ENCODE results near the gene RASSF10. TPM values are rescaled to one million over a fixed set of nuclear protein-coding genes. Genes with fewer than 3 reads are reported as not detected.

Gene RASSF10
- total RNA-seq, 1 experiment from 2014 or later, result not detected

GRCh38 chr11:13009476-13009920, 382 bp downstream of the RASSF10 start:
- Histone ChIP-seq H3K9me3 (ENCODE audit: low read length) (no peaks in the 10 kb centered on the region; the same call in 1 of the 2 replicates), H2AFZ (ENCODE audit: low read length) (no peak overlapping the region), H3K27me3 (ENCODE audit: low read length) (no peaks in the 10 kb centered on the region), H3K4me1 (ENCODE audit: low read length) (no peaks in the 10 kb centered on the region), H3K9me2 (replicated peaks; ENCODE audit: insufficient read depth, low read length) (no peaks in the 10 kb centered on the region), H3K27ac (ENCODE audit: low read length) (no peak overlapping the region), H3K4me2 (ENCODE audit: low read depth, low read length, poor library complexity, severe bottlenecking) (no peak overlapping the region), H3K36me3 (ENCODE audit: insufficient read depth, low read length) (no peaks in the 10 kb centered on the region), H3K9ac (ENCODE audit: low read length) (no peak overlapping the region), H3K4me3 (ENCODE audit: low read length) (no peak overlapping the region), H3K79me2 (ENCODE audit: low read length) (no peaks in the 10 kb centered on the region), H4K20me1 (ENCODE audit: insufficient read depth, low read depth, low read length) (no peaks in the 10 kb centered on the region)
- DNase-seq, result no peak

- Histone ChIP-seq H2AFZ (ENCODE audit: low read length) (no peak overlapping the region), H3K79me2 (ENCODE audit: low read length) (no peaks in the 10 kb centered on the region), H3K4me2 (ENCODE audit: low read depth, low read length, poor library complexity, severe bottlenecking) (no peak overlapping the region), H3K4me1 (ENCODE audit: low read length) (no peaks in the 10 kb centered on the region), H3K4me3 (ENCODE audit: low read length) (no peak overlapping the region), H3K9me2 (replicated peaks; ENCODE audit: insufficient read depth, low read length) (no peaks in the 10 kb centered on the region), H3K36me3 (ENCODE audit: insufficient read depth, low read length) (no peaks in the 10 kb centered on the region), H4K20me1 (ENCODE audit: insufficient read depth, low read depth, low read length) (no peaks in the 10 kb centered on the region), H3K27me3 (ENCODE audit: low read length) (no peaks in the 10 kb centered on the region), H3K9me3 (ENCODE audit: low read length) (no peaks in the 10 kb centered on the region; the same call in 1 of the 2 replicates), H3K9ac (ENCODE audit: low read length) (no peak overlapping the region), H3K27ac (ENCODE audit: low read length) (no peak overlapping the region)
- DNase-seq, result no peak
Observed at GRCh38 chr11:13009921-13010748, 1.0 kb downstream of the RASSF10 start.

- H3K9me3 ChIP-seq (ENCODE audit: low read length), result no peaks in the 10 kb centered on the region; the same call in 1 of the 2 replicates
- no peak overlapping the region for H2AFZ ChIP-seq (ENCODE audit: low read length)
- H3K27ac ChIP-seq (ENCODE audit: low read length), result no peak overlapping the region
- no peaks in the 10 kb centered on the region for H3K9me2 ChIP-seq (replicated peaks; ENCODE audit: insufficient read depth, low read length)
- no peak overlapping the region for H3K9ac ChIP-seq (ENCODE audit: low read length)
- DNase-seq, result no peak
- no peaks in the 10 kb centered on the region for H3K27me3 ChIP-seq (ENCODE audit: low read length)
- no peaks in the 10 kb centered on the region for H3K36me3 ChIP-seq (ENCODE audit: insufficient read depth, low read length)
- H3K4me3 ChIP-seq (ENCODE audit: low read length), result no peak overlapping the region
- H4K20me1 ChIP-seq (ENCODE audit: insufficient read depth, low read depth, low read length), result no peaks in the 10 kb centered on the region
- H3K4me2 ChIP-seq (ENCODE audit: low read depth, low read length, poor library complexity, severe bottlenecking), result no peak overlapping the region
- no peaks in the 10 kb centered on the region for H3K4me1 ChIP-seq (ENCODE audit: low read length)
- no peaks in the 10 kb centered on the region for H3K79me2 ChIP-seq (ENCODE audit: low read length)
Observed at GRCh38 chr11:13010749-13011465, 1.8 kb downstream of the RASSF10 start.

- Histone ChIP-seq H3K9me2 (replicated peaks; ENCODE audit: insufficient read depth, low read length) (no peaks in the 10 kb centered on the region), H3K27me3 (ENCODE audit: low read length) (no peaks in the 10 kb centered on the region), H4K20me1 (ENCODE audit: insufficient read depth, low read depth, low read length) (no peaks in the 10 kb centered on the region), H3K9ac (ENCODE audit: low read length) (no peak overlapping the region), H3K4me2 (ENCODE audit: low read depth, low read length, poor library complexity, severe bottlenecking) (no peak overlapping the region), H3K9me3 (ENCODE audit: low read length) (no peaks in the 10 kb centered on the region; the same call in 1 of the 2 replicates), H3K36me3 (ENCODE audit: insufficient read depth, low read length) (no peaks in the 10 kb centered on the region), H3K27ac (ENCODE audit: low read length) (no peak overlapping the region), H3K4me1 (ENCODE audit: low read length) (no peaks in the 10 kb centered on the region), H3K4me3 (ENCODE audit: low read length) (no peak overlapping the region), H3K79me2 (ENCODE audit: low read length) (no peaks in the 10 kb centered on the region), H2AFZ (ENCODE audit: low read length) (no peak overlapping the region)
- DNase-seq, result no peak
Observed at GRCh38 chr11:13011466-13012055, 2.4 kb downstream of the RASSF10 start.

- Histone ChIP-seq H3K9me2 (replicated peaks; ENCODE audit: insufficient read depth, low read length) (no peaks in the 10 kb centered on the region), H3K4me2 (ENCODE audit: low read depth, low read length, poor library complexity, severe bottlenecking) (no peak overlapping the region), H3K9me3 (ENCODE audit: low read length) (no peaks in the 10 kb centered on the region; the same call in 1 of the 2 replicates), H3K4me3 (ENCODE audit: low read length) (no peak overlapping the region), H3K79me2 (ENCODE audit: low read length) (no peaks in the 10 kb centered on the region), H3K27me3 (ENCODE audit: low read length) (no peaks in the 10 kb centered on the region), H3K9ac (ENCODE audit: low read length) (no peak overlapping the region), H3K27ac (ENCODE audit: low read length) (no peak overlapping the region), H2AFZ (ENCODE audit: low read length) (no peak overlapping the region), H4K20me1 (ENCODE audit: insufficient read depth, low read depth, low read length) (no peaks in the 10 kb centered on the region), H3K36me3 (ENCODE audit: insufficient read depth, low read length) (no peaks in the 10 kb centered on the region), H3K4me1 (ENCODE audit: low read length) (no peaks in the 10 kb centered on the region)
- no peak for DNase-seq
Observed at GRCh38 chr11:13012056-13012661, 3.0 kb downstream of the RASSF10 start.

GRCh38 chr11:13013054-13013488, 4.0 kb downstream of the RASSF10 start:
- Histone ChIP-seq H2AFZ (ENCODE audit: low read length) (no peak overlapping the region), H3K4me1 (ENCODE audit: low read length) (no peaks in the 10 kb centered on the region), H3K9ac (ENCODE audit: low read length) (no peak overlapping the region), H4K20me1 (ENCODE audit: insufficient read depth, low read depth, low read length) (no peaks in the 10 kb centered on the region), H3K27me3 (ENCODE audit: low read length) (no peaks in the 10 kb centered on the region), H3K9me3 (ENCODE audit: low read length) (no peaks in the 10 kb centered on the region; the same call in 1 of the 2 replicates), H3K36me3 (ENCODE audit: insufficient read depth, low read length) (no peaks in the 10 kb centered on the region), H3K4me3 (ENCODE audit: low read length) (no peak overlapping the region), H3K79me2 (ENCODE audit: low read length) (no peaks in the 10 kb centered on the region), H3K4me2 (ENCODE audit: low read depth, low read length, poor library complexity, severe bottlenecking) (no peak overlapping the region), H3K9me2 (replicated peaks; ENCODE audit: insufficient read depth, low read length) (no peaks in the 10 kb centered on the region), H3K27ac (ENCODE audit: low read length) (no peak overlapping the region)
- DNase-seq, result no peak

- Histone ChIP-seq H3K27me3 (ENCODE audit: low read length) (no peaks in the 10 kb centered on the region), H3K4me3 (ENCODE audit: low read length) (no peak overlapping the region), H3K36me3 (ENCODE audit: insufficient read depth, low read length) (no peaks in the 10 kb centered on the region), H3K27ac (ENCODE audit: low read length) (no peak overlapping the region), H4K20me1 (ENCODE audit: insufficient read depth, low read depth, low read length) (no peaks in the 10 kb centered on the region), H3K9me3 (ENCODE audit: low read length) (no peaks in the 10 kb centered on the region), H3K4me2 (ENCODE audit: low read depth, low read length, poor library complexity, severe bottlenecking) (no peak overlapping the region), H3K9ac (ENCODE audit: low read length) (no peak overlapping the region), H3K4me1 (ENCODE audit: low read length) (no peaks in the 10 kb centered on the region), H3K9me2 (replicated peaks; ENCODE audit: insufficient read depth, low read length) (no peaks in the 10 kb centered on the region), H2AFZ (ENCODE audit: low read length) (no peak overlapping the region), H3K79me2 (ENCODE audit: low read length) (no peaks in the 10 kb centered on the region)
- no peak for DNase-seq
Observed at GRCh38 chr11:13015753-13016152, 6.6 kb downstream of the RASSF10 start.

GRCh38 chr11:13016415-13016814, 7.3 kb downstream of the RASSF10 start:
- Histone ChIP-seq H3K79me2 (ENCODE audit: low read length) (no peaks in the 10 kb centered on the region), H3K4me1 (ENCODE audit: low read length) (no peaks in the 10 kb centered on the region), H4K20me1 (ENCODE audit: insufficient read depth, low read depth, low read length) (no peaks in the 10 kb centered on the region), H3K9ac (ENCODE audit: low read length) (no peak overlapping the region), H2AFZ (ENCODE audit: low read length) (no peak overlapping the region), H3K27ac (ENCODE audit: low read length) (no peak overlapping the region), H3K4me2 (ENCODE audit: low read depth, low read length, poor library complexity, severe bottlenecking) (no peak overlapping the region), H3K9me2 (replicated peaks; ENCODE audit: insufficient read depth, low read length) (no peaks in the 10 kb centered on the region), H3K27me3 (ENCODE audit: low read length) (no peaks in the 10 kb centered on the region), H3K36me3 (ENCODE audit: insufficient read depth, low read length) (no peaks in the 10 kb centered on the region), H3K9me3 (ENCODE audit: low read length) (no peaks in the 10 kb centered on the region), H3K4me3 (ENCODE audit: low read length) (no peak overlapping the region)
- no peak for DNase-seq
